ENCODE measurements around the gene AKT1S1. TPM values are rescaled to one million over a fixed set of nuclear protein-coding genes. Genes with fewer than 3 reads are reported as not detected.

AKT1S1 gene
- total and polyA plus RNA-seq, 2 of the 13 experiments (the other 11 are each of a cell fraction or from before 2014, with no cell fraction given), result 13.5 to 27.8 TPM

DNA sequence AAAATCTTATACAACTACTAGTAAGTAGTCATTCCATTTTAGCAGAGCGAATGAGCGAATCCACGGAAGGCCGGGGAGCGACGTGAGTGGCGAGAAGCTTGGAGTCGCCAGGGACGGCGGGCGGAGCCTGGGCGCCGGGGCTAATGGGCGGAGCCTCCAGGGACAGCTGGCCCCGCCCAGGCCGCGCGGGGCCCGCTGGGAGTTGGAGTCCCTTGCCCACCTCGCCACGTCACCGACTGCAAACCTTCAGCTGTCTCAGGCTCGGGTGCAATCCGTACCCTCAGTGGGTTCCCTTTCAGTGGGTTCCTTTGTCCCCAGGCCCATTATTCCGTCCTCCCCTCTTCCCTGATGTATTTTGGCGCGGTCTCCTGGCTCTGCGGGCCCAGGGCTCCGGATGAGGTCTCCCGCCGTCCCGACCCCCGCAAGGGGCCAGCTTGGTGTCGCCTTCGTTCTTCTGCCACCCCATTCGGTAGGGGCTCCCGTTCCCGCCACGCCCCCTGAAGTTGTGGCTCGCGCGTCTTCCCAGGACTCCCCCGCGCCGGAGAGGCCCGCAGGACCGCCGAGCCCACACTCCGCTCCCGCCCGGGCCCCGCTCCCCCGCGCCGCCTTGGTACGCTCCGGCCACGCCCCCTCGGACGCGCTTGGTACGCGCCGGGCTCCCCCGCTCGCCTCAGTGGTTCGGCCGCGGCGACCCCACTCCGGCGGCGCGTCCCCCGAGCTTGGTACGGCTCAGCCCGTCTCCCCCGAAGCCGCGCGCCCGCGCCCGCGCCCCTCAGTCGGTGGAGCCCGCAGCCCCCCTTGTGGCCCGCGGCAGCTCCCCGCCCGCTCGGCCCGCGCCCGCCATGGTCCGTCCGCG lies 26.4 kb downstream of the AKT1S1 start, which contains the start of gene PTOV1 (continued):
- 0 out of 4 replicates have a peak, but pooled peaks of 1 of the 2 experiments have one; percentile 35 for TF ChIP-seq EP300 (IDR thresholded peaks at IDR 0.05; ENCODE audit: low read depth in 2 of 2, low read length in 2 of 2)
- TF ChIP-seq EP300 (CRISPR knock-in tag; IDR thresholded peaks at IDR 0.05; ENCODE audit: borderline replicate concordance), result peak; percentile 20; the same call in 1 of the 2 replicates
- 0 out of 2 replicates have a peak, but pooled peaks have one; percentile 61 for TF ChIP-seq ZNF749 (CRISPR knock-in tag; IDR thresholded peaks at IDR 0.05; ENCODE audit: borderline replicate concordance)
- TF ChIP-seq CHD4 (IDR thresholded peaks at IDR 0.05; ENCODE audit: borderline replicate concordance, low read length), result no peak
- no peak for TF ChIP-seq STAG1 (CRISPR knock-in tag; IDR thresholded peaks at IDR 0.05)
- no peak for TF ChIP-seq ZNF451 (CRISPR knock-in tag; IDR thresholded peaks at IDR 0.05)
- TF ChIP-seq, protein P1, sequence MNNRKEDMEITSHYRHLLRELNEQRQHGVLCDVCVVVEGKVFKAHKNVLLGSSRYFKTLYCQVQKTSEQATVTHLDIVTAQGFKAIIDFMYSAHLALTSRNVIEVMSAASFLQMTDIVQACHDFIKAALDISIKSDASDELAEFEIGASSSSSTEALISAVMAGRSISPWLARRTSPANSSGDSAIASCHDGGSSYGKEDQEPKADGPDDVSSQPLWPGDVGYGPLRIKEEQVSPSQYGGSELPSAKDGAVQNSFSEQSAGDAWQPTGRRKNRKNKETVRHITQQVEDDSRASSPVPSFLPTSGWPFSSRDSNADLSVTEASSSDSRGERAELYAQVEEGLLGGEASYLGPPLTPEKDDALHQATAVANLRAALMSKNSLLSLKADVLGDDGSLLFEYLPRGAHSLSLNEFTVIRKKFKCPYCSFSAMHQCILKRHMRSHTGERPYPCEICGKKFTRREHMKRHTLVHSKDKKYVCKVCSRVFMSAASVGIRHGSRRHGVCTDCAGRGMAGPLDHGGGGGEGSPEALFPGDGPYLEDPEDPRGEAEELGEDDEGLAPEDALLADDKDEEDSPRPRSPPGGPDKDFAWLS (CRISPR knock-in tag; IDR thresholded peaks at IDR 0.05; ENCODE audit: borderline replicate concordance), result no peak
- no peak for TF ChIP-seq MTF2 (CRISPR knock-in tag; IDR thresholded peaks at IDR 0.05; ENCODE audit: borderline replicate concordance)
- TF ChIP-seq PRDM15 (CRISPR knock-in tag; IDR thresholded peaks at IDR 0.05), result 0 out of 2 replicates have a peak, but pooled peaks have one; percentile 41
- TF ChIP-seq, protein P2, sequence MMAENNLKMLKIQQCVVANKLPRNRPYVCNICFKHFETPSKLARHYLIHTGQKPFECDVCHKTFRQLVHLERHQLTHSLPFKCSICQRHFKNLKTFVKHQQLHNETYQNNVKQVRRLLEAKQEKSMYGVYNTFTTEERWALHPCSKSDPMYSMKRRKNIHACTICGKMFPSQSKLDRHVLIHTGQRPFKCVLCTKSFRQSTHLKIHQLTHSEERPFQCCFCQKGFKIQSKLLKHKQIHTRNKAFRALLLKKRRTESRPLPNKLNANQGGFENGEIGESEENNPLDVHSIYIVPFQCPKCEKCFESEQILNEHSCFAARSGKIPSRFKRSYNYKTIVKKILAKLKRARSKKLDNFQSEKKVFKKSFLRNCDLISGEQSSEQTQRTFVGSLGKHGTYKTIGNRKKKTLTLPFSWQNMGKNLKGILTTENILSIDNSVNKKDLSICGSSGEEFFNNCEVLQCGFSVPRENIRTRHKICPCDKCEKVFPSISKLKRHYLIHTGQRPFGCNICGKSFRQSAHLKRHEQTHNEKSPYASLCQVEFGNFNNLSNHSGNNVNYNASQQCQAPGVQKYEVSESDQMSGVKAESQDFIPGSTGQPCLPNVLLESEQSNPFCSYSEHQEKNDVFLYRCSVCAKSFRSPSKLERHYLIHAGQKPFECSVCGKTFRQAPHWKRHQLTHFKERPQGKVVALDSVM (CRISPR knock-in tag; IDR thresholded peaks at IDR 0.05), result 0 out of 2 replicates have a peak, but pooled peaks have one; percentile 32
- TF ChIP-seq RXRA (CRISPR knock-in tag; IDR thresholded peaks at IDR 0.05), result peak; percentile 54; the same call in 1 of the 2 replicates
- TF ChIP-seq SSRP1 (CRISPR knock-in tag; IDR thresholded peaks at IDR 0.05), result no peak; the same call in 1 of the 2 replicates
- TF ChIP-seq MED8 (CRISPR knock-in tag; IDR thresholded peaks at IDR 0.05; ENCODE audit: insufficient replicate concordance), result no peak
- TF ChIP-seq, protein P3, sequence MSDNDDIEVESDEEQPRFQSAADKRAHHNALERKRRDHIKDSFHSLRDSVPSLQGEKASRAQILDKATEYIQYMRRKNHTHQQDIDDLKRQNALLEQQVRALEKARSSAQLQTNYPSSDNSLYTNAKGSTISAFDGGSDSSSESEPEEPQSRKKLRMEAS (IDR thresholded peaks at IDR 0.05), result peak; percentile 86
- no peak; the same call in 1 of the 2 replicates for TF ChIP-seq PBX3 (CRISPR knock-in tag; IDR thresholded peaks at IDR 0.05; ENCODE audit: borderline replicate concordance)
- no peak for TF ChIP-seq ZNF180 (CRISPR knock-in tag; IDR thresholded peaks at IDR 0.05; ENCODE audit: borderline replicate concordance, low read depth)
- TF ChIP-seq ZNF367 (CRISPR knock-in tag; IDR thresholded peaks at IDR 0.05; ENCODE audit: borderline replicate concordance), result no peak
- TF ChIP-seq NCOA2 (CRISPR knock-in tag; IDR thresholded peaks at IDR 0.05), result peak; percentile 14; the same call in 1 of the 2 replicates
- TF ChIP-seq ZNF713 (CRISPR knock-in tag; IDR thresholded peaks at IDR 0.05), result no peak
